T-helper 17 cell (primary cell): ENCODE measurements around the gene TNFSF13B. TPM values are rescaled to one million over a fixed set of nuclear protein-coding genes. Genes with fewer than 3 reads are reported as not detected.

Experiments
- ATAC-seq: fragments of 150-1000 bp; cut with Tn5 transposase; 2 replicates; pipeline ENCODE4 v1.10.0; 2021; ENCODE audit warnings: mild to moderate bottlenecking, moderate library complexity
- DNase-seq, 3 donors: peaks; one replicate each; pipeline versions ENCODE4 v3.0.0 to v3.0.0-alpha.2; 2020 to 2021
- H3K9me3 ChIP-seq: one replicate; pipeline ENCODE4 v1.7.0; 2013; ENCODE audit warnings: low read length, mild to moderate bottlenecking; ENCODE audit not compliant: control insufficient read depth, poor library complexity, severe bottlenecking
- H3K27ac Mint-ChIP-seq: one replicate; pipeline ENCODE4 v1.8.0; 2022; ENCODE audit warnings: mild to moderate bottlenecking, moderate library complexity, mixed read lengths
- H3K27me3 Mint-ChIP-seq: one replicate; pipeline ENCODE4 v1.8.0; 2022; ENCODE audit warnings: mixed read lengths
- H3K36me3 Mint-ChIP-seq: one replicate; pipeline ENCODE4 v1.8.0; 2022; ENCODE audit warnings: low read depth, mixed read lengths
- H3K4me1 Mint-ChIP-seq: one replicate; pipeline ENCODE4 v1.8.0; 2022; ENCODE audit warnings: mild to moderate bottlenecking, mixed read lengths
- H3K4me3 Mint-ChIP-seq: one replicate; pipeline ENCODE4 v1.8.0; 2022; ENCODE audit warnings: mild to moderate bottlenecking, moderate library complexity, mixed read lengths
- total RNA-seq, 4 donors: library from RNA in 2 of 4; stranded (reverse) in 2 of 4; gene quantifications; one replicate each; pipeline ENCODE4 v1.2.3 and lab custom pipeline; 2022 to 2026

TNFSF13B gene
- total RNA-seq, result 10 to 100 TPM in 1 of 2 donors, 1 to 10 TPM in 1; 9.7 to 10.3 TPM
- total RNA-seq (lab: John Stamatoyannopoulos, UW), result 5.4 to 18.4 reads per million in 2 donors

DNA sequence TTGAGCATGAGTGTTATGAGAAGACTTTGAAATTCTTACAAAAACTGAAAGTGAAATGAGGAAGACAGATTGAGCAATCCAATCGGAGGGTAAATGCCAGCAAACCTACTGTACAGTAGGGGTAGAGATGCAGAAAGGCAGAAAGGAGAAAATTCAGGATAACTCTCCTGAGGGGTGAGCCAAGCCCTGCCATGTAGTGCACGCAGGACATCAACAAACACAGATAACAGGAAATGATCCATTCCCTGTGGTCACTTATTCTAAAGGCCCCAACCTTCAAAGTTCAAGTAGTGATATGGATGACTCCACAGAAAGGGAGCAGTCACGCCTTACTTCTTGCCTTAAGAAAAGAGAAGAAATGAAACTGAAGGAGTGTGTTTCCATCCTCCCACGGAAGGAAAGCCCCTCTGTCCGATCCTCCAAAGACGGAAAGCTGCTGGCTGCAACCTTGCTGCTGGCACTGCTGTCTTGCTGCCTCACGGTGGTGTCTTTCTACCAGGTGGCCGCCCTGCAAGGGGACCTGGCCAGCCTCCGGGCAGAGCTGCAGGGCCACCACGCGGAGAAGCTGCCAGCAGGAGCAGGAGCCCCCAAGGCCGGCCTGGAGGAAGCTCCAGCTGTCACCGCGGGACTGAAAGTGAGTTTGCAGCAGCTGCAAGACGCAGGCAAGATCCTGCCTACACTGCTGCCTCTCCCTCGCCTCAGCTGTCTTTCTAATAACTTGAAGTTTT lies at the start of gene TNFSF13B:
TNFSF13B (plus strand) TSS at position 118 of the 728 bp plus-strand sequence; CDS start at position 296, 178 bp downstream.
- Mint-ChIP-seq H3K27ac (peak within 1 kb of the TSS; percentile 93), H3K4me3 (peak within 1 kb of the TSS; percentile 91), H3K27me3 (no peaks in the 10 kb centered on the region)

DNA sequence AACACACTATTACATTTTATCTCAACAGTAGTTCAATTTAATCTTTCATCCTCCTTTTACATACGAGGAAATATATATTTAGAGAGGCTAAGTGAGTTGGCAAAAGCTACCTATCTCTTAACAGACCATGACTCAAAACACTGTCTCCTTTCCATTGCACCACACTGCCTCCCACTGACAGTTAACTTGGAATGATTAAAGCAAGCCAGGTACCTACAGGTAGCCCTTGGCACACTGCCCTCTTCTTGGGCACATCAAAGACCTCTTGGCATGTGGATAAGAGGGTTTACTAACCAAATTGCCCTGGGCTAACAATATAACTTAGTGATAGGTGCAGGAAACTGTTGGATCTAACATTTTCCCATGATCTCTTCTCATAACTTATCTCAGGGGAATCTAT lies 49.5 kb upstream of the TNFSF13B start:
- no peaks in the 10 kb centered on the region for H3K9me3 ChIP-seq
- no peak for DNase-seq
- Mint-ChIP-seq H3K4me1 (peaks cover 40% of the 10 kb centered on the region), H3K27me3 (no peaks in the 10 kb centered on the region), H3K4me3 (peak overlapping the region; percentile 98), H3K36me3 (peaks cover 5% of the 10 kb centered on the region), H3K27ac (peak overlapping the region; percentile 95)
- no peak for ATAC-seq

More for the DNA sequence above, at the start of gene TNFSF13B:
- no peaks in the 10 kb centered on the region for H3K9me3 ChIP-seq
- DNase-seq, result peak; percentile 13 to 21 (median 14)
- peak; percentile 75 for ATAC-seq
- Mint-ChIP-seq H3K36me3 (no peaks in the 10 kb centered on the region), H3K4me1 (peaks cover 33% of the 10 kb centered on the region)

DNA sequence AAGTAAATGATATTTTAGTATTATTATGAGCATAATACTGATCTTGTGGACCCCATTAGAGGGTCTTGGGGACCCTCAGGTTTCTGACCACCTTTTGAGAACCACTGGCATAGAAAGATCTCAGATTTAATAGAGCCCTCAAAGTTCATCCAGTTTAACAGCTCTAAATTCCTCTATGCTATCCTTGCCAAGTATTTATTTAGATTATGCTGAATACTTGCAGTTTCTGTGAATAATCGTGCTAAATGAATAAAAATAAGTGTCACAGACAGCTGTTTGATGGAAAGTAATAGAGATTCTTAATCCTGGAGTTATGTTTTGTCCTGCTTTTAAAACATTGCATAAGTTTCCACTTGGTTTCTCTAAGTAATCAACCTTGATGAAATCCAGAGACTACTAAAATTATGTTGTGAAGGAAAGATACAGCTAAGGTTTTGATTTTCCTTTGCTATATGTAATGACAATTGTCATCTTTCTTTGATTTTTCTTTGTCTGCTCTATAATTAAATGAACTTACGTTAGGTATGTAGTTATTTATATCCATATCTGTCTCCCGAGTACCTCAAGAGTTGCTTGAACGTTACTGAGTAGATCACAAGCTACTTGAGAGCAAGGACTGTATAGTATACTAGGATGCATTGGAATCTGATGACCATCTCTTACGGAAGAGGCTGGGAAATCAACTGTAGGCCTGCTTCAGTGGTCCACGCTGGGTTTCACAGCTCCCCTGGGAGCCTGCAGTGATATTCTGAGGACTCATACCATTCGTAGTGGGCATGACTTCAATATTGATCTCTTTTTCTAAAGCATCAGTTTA lies 45.6 kb upstream of the TNFSF13B start:
- no peaks in the 10 kb centered on the region for H3K9me3 ChIP-seq
- Mint-ChIP-seq H3K27me3 (no peaks in the 10 kb centered on the region), H3K4me3 (no peak overlapping the region), H3K4me1 (peaks cover 47% of the 10 kb centered on the region), H3K27ac (no peak overlapping the region), H3K36me3 (no peaks in the 10 kb centered on the region)
- ATAC-seq (no peak), DNase-seq (no peak)

GRCh38 chr13:108225440-108225839 lies 44.1 kb upstream of the TNFSF13B start:
- Mint-ChIP-seq H3K4me1 (peaks cover 42% of the 10 kb centered on the region), H3K27me3 (no peaks in the 10 kb centered on the region), H3K27ac (peak overlapping the region; percentile 63), H3K4me3 (peak overlapping the region; percentile 66), H3K36me3 (no peaks in the 10 kb centered on the region)
- no peaks in the 10 kb centered on the region for H3K9me3 ChIP-seq
- peak; percentile 71 for ATAC-seq
- DNase-seq, result no peak

- Mint-ChIP-seq H3K4me3 (peak overlapping the region; percentile 15), H3K4me1 (peaks cover 39% of the 10 kb centered on the region), H3K27ac (no peak overlapping the region), H3K27me3 (no peaks in the 10 kb centered on the region), H3K36me3 (no peaks in the 10 kb centered on the region)
- no peaks in the 10 kb centered on the region for H3K9me3 ChIP-seq
- DNase-seq, result no peak
- ATAC-seq, result peak; percentile 46
Measured at GRCh38 chr13:108226184-108226583, 43.3 kb upstream of the TNFSF13B start.

DNA sequence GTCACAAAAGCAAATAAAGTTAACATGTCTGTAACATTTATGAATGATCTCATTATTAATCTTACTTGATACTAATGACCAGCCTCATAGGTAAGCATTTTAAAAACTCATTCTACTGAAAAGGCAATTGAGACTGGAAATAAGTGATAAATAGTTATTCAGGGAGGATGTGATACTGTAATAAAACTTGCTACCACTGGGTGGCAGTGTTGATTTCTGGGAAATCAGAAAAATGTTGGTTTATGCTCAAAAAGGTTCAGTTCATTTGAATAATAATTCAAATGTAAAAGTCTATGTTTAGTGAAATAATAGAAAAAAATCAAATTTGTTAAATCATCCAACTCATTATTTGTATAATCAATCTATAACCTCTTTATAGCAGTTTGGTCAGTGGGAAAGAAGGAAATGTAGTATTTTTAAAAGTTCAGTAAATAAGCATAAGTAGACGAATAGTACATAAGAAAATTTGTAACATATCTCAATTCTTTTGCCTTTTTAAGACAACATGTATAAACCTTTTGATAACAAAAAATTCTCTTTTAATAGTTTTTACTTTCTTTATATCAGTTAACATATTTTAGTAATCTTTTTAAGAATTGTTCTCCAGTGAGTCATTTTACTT lies 41.8 kb upstream of the TNFSF13B start:
- ATAC-seq, result peak; percentile 53
- Mint-ChIP-seq H3K4me1 (peaks cover 37% of the 10 kb centered on the region), H3K27ac (no peak overlapping the region), H3K4me3 (no peak overlapping the region), H3K27me3 (no peaks in the 10 kb centered on the region), H3K36me3 (no peaks in the 10 kb centered on the region)
- H3K9me3 ChIP-seq, result no peaks in the 10 kb centered on the region
- DNase-seq, result no peak

DNA sequence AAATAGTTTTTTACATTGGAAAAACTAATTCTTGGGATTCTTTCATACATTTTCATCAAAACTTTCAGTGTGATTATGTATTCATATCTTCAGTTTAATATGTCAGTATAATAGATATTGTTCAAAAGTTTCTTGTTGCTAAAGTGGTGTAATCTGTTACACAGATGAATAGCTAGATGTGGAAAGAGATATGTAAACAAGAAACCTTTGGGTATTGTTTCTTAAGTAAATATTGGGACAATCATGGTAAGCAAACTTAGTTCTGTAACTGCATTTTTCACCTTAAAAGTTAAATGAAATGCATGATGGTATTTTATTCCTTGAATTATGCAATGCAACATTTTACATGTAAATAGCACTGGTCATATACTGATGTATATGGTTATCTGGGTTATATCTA lies 39.1 kb upstream of the TNFSF13B start:
- Mint-ChIP-seq H3K4me1 (peaks cover 22% of the 10 kb centered on the region), H3K27me3 (no peaks in the 10 kb centered on the region), H3K36me3 (no peaks in the 10 kb centered on the region), H3K27ac (no peak overlapping the region), H3K4me3 (no peak overlapping the region)
- DNase-seq (no peak), ATAC-seq (no peak)
- H3K9me3 ChIP-seq, result no peaks in the 10 kb centered on the region

DNA sequence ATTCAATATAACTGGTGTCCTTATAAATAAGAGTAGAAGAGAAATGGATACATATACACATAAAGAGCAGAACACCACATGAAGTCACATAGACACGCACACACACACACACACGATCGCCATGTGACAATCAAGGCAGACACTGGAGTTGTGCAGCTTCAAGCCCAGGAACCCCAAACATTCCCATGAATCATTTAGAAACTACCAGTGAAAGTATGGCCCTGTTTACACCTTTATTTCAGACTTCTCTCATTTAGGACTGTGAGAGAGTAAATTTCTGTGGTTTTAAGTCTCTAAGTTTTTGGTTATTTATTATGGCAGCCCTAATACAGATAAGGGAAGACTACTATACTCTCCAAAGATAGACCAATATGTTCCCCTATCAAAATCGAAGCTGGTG lies 20.4 kb upstream of the TNFSF13B start:
- Mint-ChIP-seq H3K4me1 (peaks cover 2% of the 10 kb centered on the region), H3K27ac (no peak overlapping the region), H3K4me3 (no peak overlapping the region), H3K36me3 (no peaks in the 10 kb centered on the region), H3K27me3 (no peaks in the 10 kb centered on the region)
- DNase-seq (no peak), ATAC-seq (no peak)
- H3K9me3 ChIP-seq, result no peaks in the 10 kb centered on the region

DNA sequence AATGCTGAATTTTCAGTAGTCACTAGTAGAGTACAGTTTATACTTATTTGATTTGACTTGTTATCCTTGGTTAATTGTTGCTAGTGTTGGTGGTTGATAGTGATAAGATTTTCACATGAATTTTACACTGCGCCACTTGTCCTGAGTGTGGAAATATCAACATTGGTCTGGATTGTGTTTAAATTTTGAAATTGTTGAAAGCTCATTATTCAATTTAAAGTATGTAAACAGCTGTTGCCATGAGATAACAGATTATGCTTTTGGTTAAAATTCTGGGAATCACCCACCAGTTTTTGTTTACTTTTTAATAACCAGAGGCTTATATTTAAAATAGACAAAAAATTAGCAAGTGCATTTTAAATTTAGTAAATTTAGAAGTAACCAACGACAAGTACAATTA lies 12.3 kb upstream of the TNFSF13B start:
- H3K9me3 ChIP-seq, result no peaks in the 10 kb centered on the region
- ATAC-seq, result no peak
- DNase-seq, result no peak
- Mint-ChIP-seq H3K4me3 (no peak overlapping the region), H3K36me3 (peaks cover 3% of the 10 kb centered on the region), H3K27me3 (no peaks in the 10 kb centered on the region), H3K27ac (no peak overlapping the region), H3K4me1 (peaks cover 2% of the 10 kb centered on the region)

DNA sequence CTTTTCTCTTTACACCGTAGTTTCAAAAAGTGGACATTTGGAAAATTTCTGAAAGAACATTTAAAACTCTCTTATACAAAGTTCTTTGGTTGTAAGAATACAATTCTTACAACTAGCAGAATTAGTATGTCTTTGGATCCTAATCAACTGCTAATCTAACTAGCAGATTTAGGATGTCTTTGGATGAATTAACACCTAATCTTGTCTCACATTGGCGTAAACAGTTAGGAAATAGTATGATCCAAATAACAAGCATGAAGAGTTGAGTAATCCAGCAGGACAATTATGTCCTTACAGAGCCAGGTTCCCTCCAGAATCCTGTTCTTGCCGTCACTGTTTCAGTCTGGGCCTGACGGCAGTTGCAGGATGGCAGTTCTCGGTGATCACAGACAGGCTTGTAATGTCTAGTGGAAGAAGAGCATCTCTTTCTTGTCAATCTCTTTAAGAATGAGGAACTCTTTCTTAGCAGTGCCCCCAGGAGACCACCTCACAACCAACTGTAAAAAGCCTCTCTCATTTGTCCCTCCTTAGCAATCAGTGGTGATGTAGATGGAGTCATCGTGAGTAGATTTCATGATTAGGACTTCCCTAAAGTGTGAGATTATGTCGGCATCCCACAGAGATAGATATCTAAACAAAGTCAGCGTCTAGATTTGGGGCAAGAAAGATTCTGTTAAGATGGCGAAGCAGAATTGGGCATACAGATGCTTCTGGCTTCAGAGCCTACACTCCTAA lies 5.7 kb upstream of the TNFSF13B start:
- H3K36me3 Mint-ChIP-seq, result peaks cover 3% of the 10 kb centered on the region
- no peak overlapping the region for H3K4me3 Mint-ChIP-seq
- no peak overlapping the region for H3K27ac Mint-ChIP-seq
- DNase-seq (no peak), ATAC-seq (no peak)
- H3K27me3 Mint-ChIP-seq, result no peaks in the 10 kb centered on the region
- H3K4me1 Mint-ChIP-seq, result peaks cover 12% of the 10 kb centered on the region
- no peaks in the 10 kb centered on the region for H3K9me3 ChIP-seq

DNA sequence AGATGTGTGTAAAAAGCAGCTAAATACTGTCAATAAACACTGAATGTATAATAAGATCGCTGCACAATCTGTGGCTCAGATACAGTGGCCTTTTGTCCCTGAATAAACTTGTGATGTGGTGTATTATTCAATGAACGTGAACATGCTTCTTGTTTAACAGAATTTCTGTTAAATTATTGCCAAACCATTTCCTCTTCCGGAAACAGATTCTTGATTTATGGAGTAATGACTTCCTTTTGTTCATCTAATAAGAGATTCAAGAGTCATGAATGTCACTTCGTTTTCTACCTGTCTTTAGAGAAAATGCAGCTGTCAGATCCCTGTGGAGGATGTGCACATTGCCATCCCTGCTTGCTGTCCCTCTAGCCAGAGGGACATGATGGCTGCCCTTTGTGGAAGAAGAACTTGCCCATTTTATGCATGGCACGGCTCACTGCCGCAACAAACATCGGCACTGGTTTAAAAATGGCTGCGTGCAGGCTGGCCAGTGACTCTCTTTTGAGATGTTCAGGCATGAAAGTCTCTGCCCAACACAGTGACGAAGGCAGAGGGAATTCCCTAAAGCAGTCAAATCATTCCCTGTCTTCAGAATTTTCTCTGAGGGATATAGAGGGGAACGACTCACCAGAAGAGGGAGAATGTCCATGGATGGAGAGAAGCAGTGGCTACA lies 3.1 kb upstream of the TNFSF13B start:
- peak overlapping the region; percentile 79 for H3K4me3 Mint-ChIP-seq
- ATAC-seq (no peak), DNase-seq (no peak)
- H3K4me1 Mint-ChIP-seq, result peaks cover 28% of the 10 kb centered on the region
- peaks cover 3% of the 10 kb centered on the region for H3K36me3 Mint-ChIP-seq
- H3K27me3 Mint-ChIP-seq, result no peaks in the 10 kb centered on the region
- no peaks in the 10 kb centered on the region for H3K9me3 ChIP-seq
- peak overlapping the region; percentile 61 for H3K27ac Mint-ChIP-seq

DNA sequence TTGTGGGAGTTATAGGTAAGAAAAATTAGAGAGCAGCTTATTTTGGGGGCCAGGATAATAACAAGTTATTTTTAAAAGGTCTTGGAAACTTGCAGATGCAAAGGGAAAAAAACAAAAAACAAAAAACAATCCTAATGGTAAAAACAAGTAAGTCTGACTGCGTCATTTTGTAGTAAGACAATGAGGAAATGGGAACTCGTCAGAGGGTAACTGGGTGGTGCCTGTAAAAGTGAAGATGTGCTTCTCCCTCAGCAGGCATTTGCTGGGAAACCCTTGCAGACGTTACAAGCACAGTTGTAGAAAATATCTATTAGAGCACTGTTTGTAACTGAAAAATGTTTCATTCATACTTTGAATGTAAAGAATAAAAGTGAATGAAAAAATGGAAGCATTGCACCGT lies 2.2 kb upstream of the TNFSF13B start:
- Mint-ChIP-seq H3K36me3 (no peaks in the 10 kb centered on the region), H3K27me3 (no peaks in the 10 kb centered on the region), H3K27ac (peak overlapping the region; percentile 61), H3K4me3 (no peak overlapping the region), H3K4me1 (peaks cover 29% of the 10 kb centered on the region)
- DNase-seq (no peak), ATAC-seq (no peak)
- H3K9me3 ChIP-seq, result no peaks in the 10 kb centered on the region
